ENCODE data around the gene ZNF710. TPM values are rescaled to one million over a fixed set of nuclear protein-coding genes. Genes with fewer than 3 reads are reported as not detected.
A peak's percentile ranks its signal among the peaks of the same experiment; 100 is the strongest.

Gene ZNF710
- total RNA-seq, 3 donors from 2014 or later = 30.9 to 42.7 (median 40.2) TPM

DNA sequence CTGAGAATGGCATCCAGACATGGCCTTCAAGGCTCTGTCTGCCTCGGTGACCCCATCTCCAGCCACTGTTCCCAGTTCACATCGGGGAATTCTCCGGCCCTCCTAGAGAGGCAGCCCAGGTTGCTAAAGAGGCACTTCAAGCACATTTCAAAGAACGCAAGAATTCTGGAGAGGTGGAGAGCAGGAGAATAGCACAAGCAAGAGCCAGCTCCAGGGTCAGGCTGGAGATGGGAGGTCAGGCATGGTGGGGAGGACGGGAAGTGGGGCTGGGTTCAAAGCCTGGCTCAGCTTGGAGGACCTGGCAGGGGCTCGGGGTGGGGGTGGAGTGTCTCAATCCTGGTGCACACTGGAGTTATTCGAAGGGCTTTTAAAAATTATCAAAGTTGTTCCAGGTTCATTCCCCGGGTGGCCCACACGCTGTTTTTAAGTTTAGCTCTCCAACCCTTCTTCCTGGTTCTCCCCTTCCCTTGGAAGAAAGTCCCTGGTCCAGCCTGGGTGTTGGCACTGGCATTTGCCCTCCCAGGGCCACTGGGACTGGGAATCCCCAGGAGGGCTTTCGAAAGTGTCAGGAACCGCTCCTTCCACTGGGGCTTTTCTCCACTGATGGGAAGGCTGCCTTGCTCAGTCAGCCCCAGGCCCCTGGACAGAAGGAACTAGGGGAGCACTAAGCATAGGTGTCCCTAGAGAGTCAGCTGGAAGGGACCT, 35.8 kb downstream of the ZNF710 start:
- H3K36me3 ChIP-seq (ENCODE audit: low read depth) = no peaks in the 10 kb centered on the region
- no peaks in the 10 kb centered on the region for H3K9me3 ChIP-seq
- DNase-seq (peak in 1 of 3 donors; percentile 29), ATAC-seq (no peak)
- intact Hi-C loops (cut with DNase I, micrococcal nuclease) = no loop called here
- peaks cover 50% of the 10 kb centered on the region for H3K4me1 ChIP-seq (ENCODE audit: low read depth)
- no peak for TF ChIP-seq CTCF (IDR thresholded peaks at IDR 0.05)
- H3K4me3 ChIP-seq = no peak overlapping the region

- ATAC-seq (no peak), DNase-seq (no peak)
- H3K9me3 ChIP-seq = no peaks in the 10 kb centered on the region
- peaks cover 50% of the 10 kb centered on the region for H3K4me1 ChIP-seq (ENCODE audit: low read depth)
- H3K4me3 ChIP-seq = no peak overlapping the region
- TF ChIP-seq CTCF (IDR thresholded peaks at IDR 0.05) = no peak
- no peaks in the 10 kb centered on the region for H3K36me3 ChIP-seq (ENCODE audit: low read depth)
- intact Hi-C loops (cut with DNase I, micrococcal nuclease) = no loop called here
Observed at GRCh38 chr15:90037511-90037860, 36.4 kb downstream of the ZNF710 start.

- H3K4me3 ChIP-seq = no peak overlapping the region
- H3K4me1 ChIP-seq (ENCODE audit: low read depth) = peaks cover 44% of the 10 kb centered on the region
- H3K9me3 ChIP-seq = no peaks in the 10 kb centered on the region
- intact Hi-C loops (cut with DNase I, micrococcal nuclease) = no loop called here
- DNase-seq = peak in 1 of 3 donors; percentile 30
- ATAC-seq = no peak
- no peak for TF ChIP-seq CTCF (IDR thresholded peaks at IDR 0.05)
- no peaks in the 10 kb centered on the region for H3K36me3 ChIP-seq (ENCODE audit: low read depth)
Observed at GRCh38 chr15:90037961-90038631, 37.0 kb downstream of the ZNF710 start.

GRCh38 chr15:90038632-90039095, 37.5 kb downstream of the ZNF710 start:
- TF ChIP-seq CTCF (IDR thresholded peaks at IDR 0.05) = no peak
- DNase-seq (peak in 1 of 3 donors; percentile 11), ATAC-seq (no peak)
- no peaks in the 10 kb centered on the region for H3K9me3 ChIP-seq
- no peak overlapping the region for H3K4me3 ChIP-seq
- intact Hi-C loops (cut with DNase I, micrococcal nuclease) = no loop called here
- no peaks in the 10 kb centered on the region for H3K36me3 ChIP-seq (ENCODE audit: low read depth)
- peaks cover 38% of the 10 kb centered on the region for H3K4me1 ChIP-seq (ENCODE audit: low read depth)

GRCh38 chr15:90039996-90040395, 38.9 kb downstream of the ZNF710 start:
- peak; percentile 10 for ATAC-seq
- Histone ChIP-seq H3K4me3 (no peak overlapping the region), H3K36me3 (ENCODE audit: low read depth) (no peaks in the 10 kb centered on the region), H3K9me3 (no peaks in the 10 kb centered on the region), H3K4me1 (ENCODE audit: low read depth) (peaks cover 27% of the 10 kb centered on the region)
- peak in 1 of 3 donors; percentile 32 for DNase-seq
- TF ChIP-seq CTCF (IDR thresholded peaks at IDR 0.05) = no peak
- intact Hi-C loops (cut with DNase I, micrococcal nuclease) = no loop called here
